ENCODE data around the gene HK1. TPM values are rescaled to one million over a fixed set of nuclear protein-coding genes. Genes with fewer than 3 reads are reported as not detected.

HK1 gene
- total RNA-seq, 3 donors from 2014 or later, result 51.2 to 63.4 (median 57.4) TPM

DNA sequence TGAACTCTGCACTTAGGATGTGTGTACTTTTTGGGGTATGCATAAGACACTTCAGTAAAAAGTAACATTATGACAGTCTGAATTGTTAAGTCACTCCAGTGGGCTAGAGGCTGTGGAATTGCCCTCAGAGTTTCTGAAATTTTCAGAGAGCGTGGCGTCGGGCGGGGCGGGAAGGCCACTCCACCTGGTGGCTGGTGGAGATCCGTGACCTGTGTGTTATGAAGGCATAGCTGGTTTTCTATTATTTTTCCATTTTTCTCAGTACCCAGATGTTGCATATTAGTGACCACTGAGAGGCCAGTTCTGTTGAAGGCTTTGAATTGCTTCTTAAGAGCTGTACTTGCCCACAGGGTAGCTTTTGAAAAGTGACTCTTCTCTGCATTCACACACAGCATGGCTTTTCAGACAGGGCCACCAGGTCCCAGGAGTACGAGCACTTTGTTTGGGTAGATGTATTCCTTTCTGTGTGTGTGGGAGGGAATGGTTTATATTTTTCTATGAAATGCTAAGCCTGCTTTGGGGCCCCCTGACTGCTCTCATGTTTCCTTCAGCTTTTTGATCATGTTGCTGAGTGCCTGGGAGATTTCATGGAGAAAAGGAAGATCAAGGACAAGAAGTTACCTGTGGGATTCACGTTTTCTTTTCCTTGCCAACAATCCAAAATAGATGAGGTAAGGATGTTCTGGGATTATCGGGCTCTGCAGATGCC lies 86.1 kb downstream of the HK1 start:
- TF ChIP-seq POLR2A (IDR thresholded peaks at IDR 0.05) (no peak), CTCF (IDR thresholded peaks at IDR 0.05) (no peak), POLR2AphosphoS5 (IDR thresholded peaks at IDR 0.05) (no peak)
- H3K4me3 ChIP-seq, result no peak overlapping the region
- intact Hi-C loops (cut with DNase I; ENCODE audit: low total_unique reads), result no loop called here
- H3K27me3 ChIP-seq, result no peaks in the 10 kb centered on the region
- H3K27ac ChIP-seq, result no peak overlapping the region
- no peaks in the 10 kb centered on the region for H3K36me3 ChIP-seq
- no peaks in the 10 kb centered on the region for H3K9me3 ChIP-seq
- no peak for DNase-seq (ENCODE audit: low spot score in 2 of 2)
- H3K4me1 ChIP-seq, result peaks cover 6 to 21% of the 10 kb centered on the region in 2 donors

GRCh38 chr10:69366738-69367137 lies 88.4 kb downstream of the HK1 start:
- Histone ChIP-seq H3K9me3 (no peaks in the 10 kb centered on the region), H3K4me1 (peaks cover 0 to under 1% of the 10 kb centered on the region in 2 donors), H3K36me3 (no peaks in the 10 kb centered on the region), H3K4me3 (no peak overlapping the region), H3K27me3 (no peaks in the 10 kb centered on the region), H3K27ac (no peak overlapping the region)
- TF ChIP-seq POLR2AphosphoS5 (IDR thresholded peaks at IDR 0.05), result no peak
- TF ChIP-seq POLR2A (IDR thresholded peaks at IDR 0.05), result no peak
- intact Hi-C loops (cut with DNase I; ENCODE audit: low total_unique reads), result no loop called here
- no peak for DNase-seq (ENCODE audit: low spot score in 2 of 2)

GRCh38 chr10:69367469-69367868 lies 89.2 kb downstream of the HK1 start:
- Histone ChIP-seq H3K27ac (peak overlapping the region in 1 of 2 donors; percentile 14), H3K27me3 (no peaks in the 10 kb centered on the region), H3K36me3 (no peaks in the 10 kb centered on the region), H3K4me3 (no peak overlapping the region), H3K9me3 (no peaks in the 10 kb centered on the region), H3K4me1 (no peaks in the 10 kb centered on the region)
- intact Hi-C loops (cut with DNase I; ENCODE audit: low total_unique reads), result no loop called here
- TF ChIP-seq POLR2AphosphoS5 (IDR thresholded peaks at IDR 0.05), result no peak
- TF ChIP-seq POLR2A (IDR thresholded peaks at IDR 0.05), result no peak
- no peak for TF ChIP-seq CTCF (IDR thresholded peaks at IDR 0.05)
- DNase-seq (ENCODE audit: low spot score in 2 of 2), result no peak

DNA sequence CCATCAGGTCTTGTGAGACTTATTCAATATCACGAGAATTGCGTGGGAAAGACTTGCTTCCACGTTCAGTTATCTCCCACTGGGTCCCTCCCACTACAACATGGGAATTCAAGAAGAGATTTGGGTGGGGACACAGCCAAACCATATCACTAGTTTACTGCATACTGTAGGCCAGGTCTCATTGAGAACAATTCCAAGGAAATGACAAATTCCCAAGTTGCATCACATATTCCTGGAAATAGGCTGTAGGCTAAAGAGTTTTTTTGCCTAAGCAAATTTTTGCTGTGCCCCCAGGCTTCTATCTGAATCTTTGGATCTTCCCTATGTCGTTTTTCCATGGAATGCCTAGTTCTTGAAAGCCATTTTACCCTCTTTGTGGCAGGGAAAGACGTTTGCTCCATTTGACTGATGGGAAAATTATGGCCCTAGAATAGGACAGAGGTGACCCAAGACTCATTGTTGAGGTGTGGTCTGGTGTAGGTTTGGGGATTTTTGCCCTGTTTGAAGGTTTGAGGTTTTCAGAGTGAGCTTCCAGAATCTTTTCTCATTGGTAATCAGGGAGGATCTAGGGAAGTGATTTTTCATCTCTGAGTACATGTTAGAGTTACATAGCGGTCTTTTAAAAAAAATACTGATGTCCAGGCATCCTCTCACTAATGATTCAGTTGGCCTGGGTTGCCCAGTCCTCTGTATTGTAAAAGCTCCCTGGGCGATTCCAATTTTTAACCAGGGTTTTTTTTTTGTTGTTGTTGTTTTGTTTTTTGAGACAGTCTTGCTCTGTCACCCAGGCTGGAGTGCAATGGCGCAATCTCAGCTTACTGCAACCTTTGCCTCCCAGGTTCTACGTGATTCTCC lies 94.1 kb downstream of the HK1 start:
- H3K36me3 ChIP-seq, result no peaks in the 10 kb centered on the region
- intact Hi-C loops (cut with DNase I; ENCODE audit: low total_unique reads), result no loop called here
- no peaks in the 10 kb centered on the region for H3K9me3 ChIP-seq
- peaks cover 4 to 16% of the 10 kb centered on the region in 2 donors for H3K4me1 ChIP-seq
- TF ChIP-seq CTCF (IDR thresholded peaks at IDR 0.05) (no peak), POLR2AphosphoS5 (IDR thresholded peaks at IDR 0.05) (no peak), POLR2A (IDR thresholded peaks at IDR 0.05) (no peak)
- no peak for DNase-seq (ENCODE audit: low spot score in 2 of 2)
- H3K27ac ChIP-seq, result no peak overlapping the region
- H3K4me3 ChIP-seq, result no peak overlapping the region
- no peaks in the 10 kb centered on the region for H3K27me3 ChIP-seq

DNA sequence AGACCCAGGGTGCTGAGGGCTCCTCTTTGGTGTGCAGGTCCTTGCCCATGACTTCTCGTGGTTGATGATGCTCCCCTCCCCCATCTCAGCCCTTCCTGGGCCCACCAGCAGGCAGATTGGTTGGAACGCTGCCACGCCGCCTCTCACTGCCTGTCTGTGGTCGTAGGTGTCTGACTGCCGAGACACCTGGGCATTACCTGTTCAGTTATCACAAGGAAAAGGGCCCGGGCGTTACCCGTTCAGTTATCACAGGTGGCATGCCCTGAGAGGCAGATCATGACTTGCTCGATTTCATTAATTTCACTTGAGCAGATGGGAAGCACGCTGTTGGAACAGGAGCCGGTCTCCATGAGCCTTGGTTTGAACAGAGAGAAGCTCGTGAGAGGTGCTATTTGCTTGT lies 95.9 kb downstream of the HK1 start:
- DNase-seq (ENCODE audit: low spot score in 2 of 2), result no peak
- TF ChIP-seq POLR2AphosphoS5 (IDR thresholded peaks at IDR 0.05) (no peak), CTCF (IDR thresholded peaks at IDR 0.05) (no peak), POLR2A (IDR thresholded peaks at IDR 0.05) (no peak)
- no peak overlapping the region for H3K4me3 ChIP-seq
- no peaks in the 10 kb centered on the region for H3K36me3 ChIP-seq
- H3K9me3 ChIP-seq, result no peaks in the 10 kb centered on the region
- H3K4me1 ChIP-seq, result peaks cover 4 to 16% of the 10 kb centered on the region in 2 donors
- intact Hi-C loops (cut with DNase I; ENCODE audit: low total_unique reads), result no loop called here
- H3K27ac ChIP-seq, result peak overlapping the region; percentile 72 to 76
- no peaks in the 10 kb centered on the region for H3K27me3 ChIP-seq

Data from breast epithelium (tissue), 4 donors.